Thoracic aorta (tissue), 2 donors: ENCODE measurements around the gene NIPAL3. TPM values are rescaled to one million over a fixed set of nuclear protein-coding genes. Genes with fewer than 3 reads are reported as not detected.

ENCODE experiments used
- ATAC-seq: fragments of 150-250 bp; one replicate; pipeline ENCODE4 v1.8.0; 2017; ENCODE audit warnings: low read depth; ENCODE audit not compliant: insufficient number of reproducible peaks, low FRiP score
- DNase-seq: peaks from one replicate; pipeline ENCODE4 v3.0.0-alpha.2; 2020; ENCODE audit warnings: low spot score
- H3K27ac ChIP-seq, 2 donors: fragments of 200-600 bp; sonication (generic); 1 replicate in 1 of 2; 2 replicates in 1 of 2; pipeline ENCODE4 v1.5.1; 2016; ENCODE audit warnings: mild to moderate bottlenecking in 2 of 2, moderate library complexity in 2 of 2
- H3K27me3 ChIP-seq: fragments of 200-600 bp; sonication (generic); replicated peaks from 2 replicates; pipeline ENCODE4 v1.6.0; 2016; ENCODE audit warnings: mild to moderate bottlenecking; ENCODE audit not compliant: insufficient read depth
- H3K36me3 ChIP-seq: fragments of 200-600 bp; sonication (generic); one replicate; pipeline ENCODE4 v1.5.1; 2016
- H3K4me1 ChIP-seq, 2 donors: fragments of 200-600 bp; sonication (generic); 1 replicate in 1 of 2; 2 replicates in 1 of 2; pipeline versions ENCODE4 v1.5.1 to v1.6.0; 2016; ENCODE audit warnings: low read depth in 2 of 2, mild to moderate bottlenecking in 1 of 2; ENCODE audit not compliant: control insufficient read depth in 1 of 2
- H3K4me3 ChIP-seq: fragments of 200-600 bp; sonication (generic); 2 replicates; pipeline ENCODE4 v1.5.1; 2016; ENCODE audit warnings: mild to moderate bottlenecking
- H3K9me3 ChIP-seq: fragments of 200-600 bp; sonication (generic); 2 replicates; pipeline ENCODE4 v1.5.1; 2016
- CTCF ChIP-seq: fragments of 200-600 bp; sonication (generic); IDR thresholded peaks from one replicate; pipeline ENCODE4 v1.5.1; 2019; ENCODE audit warnings: antibody characterized with exemption
- total RNA-seq, 2 donors: library from RNA; depleted of rRNA; stranded (reverse); fragments of >200 nt; gene quantifications; one replicate each; pipeline versions ENCODE4 v1.1.0 to v1.2.3, GENCODE V29; 2016

NIPAL3 gene
- total RNA-seq, 2 donors from 2014 or later, result 19.3 to 31.4 TPM

DNA sequence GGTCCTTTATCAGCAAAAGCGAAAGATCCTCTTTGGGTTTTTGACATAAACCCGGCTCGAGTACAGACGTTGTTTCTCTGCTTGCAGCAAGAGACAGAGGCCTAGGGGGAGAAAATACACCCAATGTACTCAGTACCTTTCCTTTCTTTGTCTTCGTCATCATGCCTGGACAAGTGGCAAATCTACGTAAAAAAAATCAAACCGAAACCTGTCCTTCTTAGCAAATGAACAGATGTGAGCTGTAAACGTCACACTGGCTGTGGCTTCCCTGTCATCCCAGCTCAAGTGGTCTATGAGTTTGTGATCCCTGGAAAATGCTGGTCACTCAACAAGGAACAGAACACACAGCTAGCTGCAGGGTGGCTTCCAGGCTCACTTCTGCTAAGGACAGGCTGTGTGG is 41.9 kb upstream of the NIPAL3 start:
- Histone ChIP-seq H3K27me3 (no peaks in the 10 kb centered on the region), H3K4me1 (peaks cover 0 to 3% of the 10 kb centered on the region in 2 donors), H3K4me3 (no peak overlapping the region), H3K36me3 (no peaks in the 10 kb centered on the region), H3K9me3 (no peaks in the 10 kb centered on the region), H3K27ac (no peak overlapping the region)
- no peak for TF ChIP-seq CTCF
- DNase-seq (no peak), ATAC-seq (no peak)

DNA sequence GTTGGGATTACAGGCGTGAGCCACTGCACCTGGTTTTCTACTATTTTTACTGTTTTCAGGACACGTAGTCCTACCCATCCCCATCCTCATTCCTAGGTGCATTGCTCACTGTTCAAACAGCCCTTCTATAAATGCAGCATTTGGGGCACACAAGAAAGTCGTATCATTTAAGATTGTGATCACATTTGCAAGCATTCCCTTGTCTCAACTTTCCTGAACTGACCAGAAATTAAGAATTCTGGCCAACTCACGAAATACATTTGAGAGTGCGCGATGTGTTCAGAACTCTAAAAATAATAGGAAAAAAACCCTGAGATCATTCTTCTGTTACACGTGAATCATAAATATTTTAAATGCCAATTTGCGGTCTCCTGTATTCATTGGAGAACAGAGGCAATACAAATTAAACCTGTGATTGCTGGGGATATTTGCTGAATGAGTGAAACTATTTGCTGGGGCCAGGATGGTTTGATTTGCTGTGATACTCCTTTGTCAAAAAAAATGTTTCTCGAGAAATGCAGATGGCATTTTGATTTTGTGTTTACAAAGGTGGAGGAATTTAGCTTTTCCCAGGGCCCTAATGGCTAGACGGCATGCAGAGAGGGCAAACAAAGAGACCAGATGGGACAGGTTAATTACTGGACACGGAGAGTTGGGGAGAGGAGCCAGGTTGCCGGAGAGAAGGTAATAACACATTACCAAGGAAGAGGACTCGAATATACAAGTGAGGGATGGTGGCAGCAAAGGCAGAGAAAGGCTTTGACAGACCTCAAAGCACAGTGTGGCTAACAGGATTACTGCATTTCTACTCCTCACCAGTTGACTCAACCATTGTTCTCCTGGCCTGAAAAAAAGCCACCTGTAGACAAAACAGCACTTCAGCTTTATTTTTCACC is 40.5 kb upstream of the NIPAL3 start:
- DNase-seq (no peak), ATAC-seq (no peak)
- Histone ChIP-seq H3K27me3 (no peaks in the 10 kb centered on the region), H3K36me3 (no peaks in the 10 kb centered on the region), H3K9me3 (no peaks in the 10 kb centered on the region), H3K4me3 (no peak overlapping the region), H3K4me1 (no peaks in the 10 kb centered on the region), H3K27ac (no peak overlapping the region)
- no peak for TF ChIP-seq CTCF

DNA sequence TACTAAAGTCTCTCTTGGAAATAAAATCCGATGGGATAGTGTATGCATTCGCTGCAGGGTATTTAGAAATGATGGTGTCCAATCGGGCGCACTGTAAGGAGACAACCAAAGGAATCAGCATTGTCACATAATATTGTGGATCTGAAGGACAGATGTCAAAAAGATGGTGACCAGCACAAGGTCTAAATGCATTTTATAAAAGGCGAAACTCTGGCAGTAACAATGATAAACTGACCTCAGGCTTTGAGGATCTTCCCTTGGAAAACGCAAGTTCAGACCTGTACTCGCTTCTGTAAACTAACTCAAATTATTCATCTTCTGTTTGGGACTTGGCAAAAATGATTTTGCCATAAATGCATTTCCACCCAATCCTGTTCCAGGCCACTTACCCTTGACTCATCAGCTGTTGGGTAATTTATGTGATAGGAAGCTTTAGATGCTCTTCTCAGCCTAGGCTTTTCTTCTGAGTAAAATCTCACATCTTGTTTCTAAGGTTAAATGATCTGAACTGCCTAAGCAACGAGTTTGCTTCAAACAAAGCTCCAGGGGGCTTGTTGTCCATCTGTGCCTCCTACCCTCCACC is 35.8 kb upstream of the NIPAL3 start:
- Histone ChIP-seq H3K9me3 (no peaks in the 10 kb centered on the region), H3K4me1 (no peaks in the 10 kb centered on the region), H3K36me3 (no peaks in the 10 kb centered on the region), H3K27ac (no peak overlapping the region), H3K4me3 (no peak overlapping the region), H3K27me3 (no peaks in the 10 kb centered on the region)
- TF ChIP-seq CTCF, result no peak
- ATAC-seq (no peak), DNase-seq (no peak)

DNA sequence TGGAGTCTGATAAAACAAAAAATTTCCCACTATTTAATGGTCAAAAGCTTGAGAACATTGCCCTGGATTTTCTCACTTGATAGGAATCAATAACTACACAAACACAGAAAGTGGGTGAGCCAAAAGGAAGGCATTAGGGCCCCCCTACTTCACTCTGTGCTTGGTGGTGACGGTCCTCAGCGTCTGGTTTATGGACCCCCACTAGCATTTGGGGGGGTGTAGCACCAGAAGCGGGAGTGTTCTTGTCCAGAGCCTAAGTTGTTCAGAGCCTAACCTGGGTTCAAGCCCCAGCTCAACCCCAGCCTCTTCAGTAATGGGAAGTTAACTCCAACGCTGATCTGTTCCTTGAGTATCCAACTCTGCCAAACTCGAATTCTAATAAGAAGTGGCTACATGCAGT is 35.1 kb upstream of the NIPAL3 start:
- H3K36me3 ChIP-seq, result no peaks in the 10 kb centered on the region
- ATAC-seq (no peak), DNase-seq (no peak)
- H3K27ac ChIP-seq, result no peak overlapping the region
- H3K4me3 ChIP-seq, result no peak overlapping the region
- TF ChIP-seq CTCF, result no peak
- no peaks in the 10 kb centered on the region for H3K4me1 ChIP-seq
- no peaks in the 10 kb centered on the region for H3K9me3 ChIP-seq
- no peaks in the 10 kb centered on the region for H3K27me3 ChIP-seq

DNA sequence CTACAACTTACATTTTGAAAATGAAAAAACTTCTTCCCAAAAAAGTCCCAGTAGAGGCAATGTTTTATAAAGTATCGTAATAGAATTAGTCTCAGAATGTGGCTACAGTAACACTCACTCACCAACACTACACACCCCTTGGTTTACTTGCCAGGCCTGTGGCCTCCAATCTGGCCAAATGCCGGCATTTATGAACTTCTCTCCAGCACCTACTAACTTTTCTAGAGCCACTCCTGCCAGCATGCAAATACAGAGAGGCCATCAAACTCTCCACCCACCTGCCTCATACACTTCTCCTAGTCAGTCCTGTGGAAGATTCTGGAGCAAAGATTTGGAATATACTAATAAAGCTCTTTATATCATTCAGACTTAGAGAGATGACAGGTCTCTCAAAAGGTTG is 34.3 kb upstream of the NIPAL3 start:
- no peak for DNase-seq
- no peak for ATAC-seq
- no peak overlapping the region for H3K27ac ChIP-seq
- H3K9me3 ChIP-seq, result no peaks in the 10 kb centered on the region
- no peaks in the 10 kb centered on the region for H3K4me1 ChIP-seq
- TF ChIP-seq CTCF, result no peak
- H3K36me3 ChIP-seq, result no peaks in the 10 kb centered on the region
- no peaks in the 10 kb centered on the region for H3K27me3 ChIP-seq
- no peak overlapping the region for H3K4me3 ChIP-seq
